TTC549 (cell line): ENCODE data around the gene ADCY4.

Source experiments
- FAIRE-seq: peaks from 2 replicates; lab custom pipeline; 2012; peaks lifted over from hg19 to GRCh38; lab: Jason Lieb, UNC

ADCY4 gene

DNA sequence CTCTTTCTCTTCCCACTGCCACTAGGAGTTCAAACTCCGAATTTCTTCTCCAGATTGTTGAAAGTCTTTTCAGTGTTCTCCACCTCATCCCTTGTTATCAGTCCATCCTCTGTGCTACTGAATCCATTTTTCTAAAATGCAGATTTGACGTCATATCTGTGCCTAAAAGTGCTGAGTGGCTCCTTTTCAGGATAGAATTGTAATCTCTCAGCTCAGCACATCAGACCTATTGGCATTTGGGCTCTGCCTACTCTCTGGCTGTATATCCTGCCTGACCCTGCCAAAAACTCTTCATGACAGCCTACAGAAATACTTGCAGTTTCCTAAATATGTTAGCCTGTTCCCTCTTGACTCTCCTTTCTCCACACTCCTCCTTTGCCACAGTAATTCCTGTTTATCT lies 62.4 kb downstream of the ADCY4 start:
- no peak for FAIRE-seq

GRCh38 chr14:24271834-24272263 lies 63.0 kb downstream of the ADCY4 start:
- FAIRE-seq = no peak

DNA sequence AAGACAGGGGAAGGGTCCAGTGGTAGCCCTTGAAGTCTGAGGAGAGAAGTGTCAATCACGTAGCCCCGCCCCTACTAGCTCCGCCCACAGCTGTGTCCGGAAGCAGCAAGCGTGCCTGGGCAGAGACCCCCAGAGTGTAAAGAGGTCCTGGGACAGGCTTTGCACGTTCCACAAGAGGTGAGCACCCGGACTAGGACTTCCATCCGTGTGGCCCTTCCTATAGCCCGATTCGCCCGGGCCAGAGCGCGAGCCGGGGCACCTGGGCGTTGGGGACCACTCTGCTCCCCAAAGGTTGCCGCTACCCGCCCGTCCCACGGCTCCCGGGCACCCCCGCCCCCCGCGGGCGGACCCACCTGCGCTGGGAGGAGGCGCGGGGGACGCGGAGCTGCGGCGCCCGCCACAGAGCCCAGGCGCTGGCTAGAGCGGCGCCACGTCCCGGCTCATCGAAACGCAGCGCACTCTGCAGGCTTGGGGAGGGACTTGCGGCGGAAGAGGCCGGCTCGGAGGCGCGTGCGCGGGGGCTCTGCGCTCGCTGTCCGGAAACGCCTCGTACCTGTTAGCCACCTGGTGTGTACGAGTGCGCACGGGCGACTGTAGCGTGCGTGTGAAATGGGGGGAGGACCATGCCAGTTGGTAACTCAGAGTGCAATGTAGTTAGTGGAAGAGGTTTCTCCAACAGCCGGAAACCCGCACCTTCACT lies 63.6 kb downstream of the ADCY4 start, which contains the start of gene RABGGTA:
Gene RABGGTA (minus strand): TSS at position 464 of the 700 bp plus-strand sequence. CDS start 482 bp downstream, outside the sequence.
- no peak for FAIRE-seq

DNA sequence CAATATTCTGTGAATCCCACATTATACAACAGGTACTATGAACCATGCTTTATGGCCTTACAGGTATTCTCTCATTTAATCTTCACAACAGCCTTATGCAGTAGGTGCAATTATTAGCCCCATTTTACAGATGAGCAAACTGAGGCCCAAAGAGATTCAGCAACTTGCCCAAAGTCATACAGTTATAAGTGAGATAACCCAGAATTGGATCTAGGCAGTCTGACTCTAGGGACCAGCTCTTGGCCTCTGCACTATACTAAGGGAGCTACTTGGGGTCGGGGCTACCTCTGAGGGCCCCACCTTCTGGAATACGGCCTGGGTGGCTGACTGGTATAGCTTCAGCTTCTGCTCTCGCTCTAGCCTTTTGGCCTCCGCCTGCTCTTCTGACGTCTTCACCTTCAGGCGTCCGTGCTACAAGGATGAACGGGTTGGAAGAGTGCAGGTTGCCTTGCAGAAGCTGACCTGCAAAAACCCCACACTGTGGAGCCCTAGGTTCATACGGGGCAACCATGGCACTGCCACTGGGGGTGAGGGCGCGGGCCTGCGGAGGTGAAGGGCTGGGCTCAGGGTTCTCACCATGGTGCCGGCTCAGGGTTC lies 64.2 kb downstream of the ADCY4 start:
- FAIRE-seq = no peak

- no peak for FAIRE-seq
Observed at GRCh38 chr14:24269910-24270536, 64.8 kb downstream of the ADCY4 start.

GRCh38 chr14:24269368-24269767 lies 65.5 kb downstream of the ADCY4 start:
- no peak for FAIRE-seq
